Retinal pigment epithelial cell (primary cell): Measurements from ENCODE around the gene SLC51B.
"Not testable (repeated sequence)": the region's sequence is repeated elsewhere in the genome, so short reads cannot be mapped to it uniquely, and the experiment has no call there.

Experiments
- DNase-seq: peaks from one replicate; pipeline ENCODE4 v3.0.0-alpha.2; 2010; ENCODE audit warnings: low read depth
- H3K4me3 ChIP-seq: 2 replicates; pipeline ENCODE4 v1.5.1; 2011; ENCODE audit warnings: mild to moderate bottlenecking, low read length, control low read depth, moderate library complexity
- CTCF ChIP-seq: conservative IDR thresholded peaks from 2 replicates; pipeline ENCODE4 v1.5.1; 2011; ENCODE audit warnings: low read depth, low read length, control low read depth, inconsistent platforms

SLC51B gene

DNA sequence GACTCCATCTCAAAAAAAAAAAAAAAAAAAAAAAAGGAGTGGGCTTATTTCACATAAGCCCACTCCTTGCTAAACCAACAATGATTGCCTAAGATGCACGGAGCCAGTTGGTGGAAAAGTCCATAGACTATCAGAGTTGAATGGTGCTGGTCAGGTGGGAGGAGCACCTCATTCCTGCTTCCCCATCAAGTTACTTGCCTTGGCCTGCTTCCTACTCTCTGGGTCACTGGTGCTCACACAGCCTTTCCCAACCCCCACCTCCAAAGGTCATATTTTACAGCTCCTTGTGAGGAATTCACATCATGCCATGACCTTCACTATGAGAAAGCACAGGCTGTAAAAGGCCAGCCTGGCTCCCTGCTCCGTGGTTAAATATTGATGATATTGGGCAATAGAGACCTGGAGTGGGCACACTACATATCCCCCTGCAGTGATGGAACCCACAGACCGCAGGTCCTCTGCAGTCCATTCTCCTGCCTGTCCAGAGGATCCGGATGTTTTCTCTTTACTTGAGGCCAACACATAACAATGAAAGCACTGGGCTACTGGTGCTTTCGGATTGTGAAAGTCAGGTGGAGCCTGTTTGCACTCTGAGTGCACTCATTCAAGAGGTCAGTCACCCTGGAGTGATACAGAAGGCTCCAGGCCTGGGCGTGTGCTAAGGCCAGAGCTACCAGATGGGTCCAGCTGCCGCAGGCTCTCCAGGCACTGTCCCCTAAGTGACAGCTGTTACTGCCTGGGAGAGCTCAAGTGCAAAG lies at the start of gene SLC51B:
TSS of gene SLC51B (plus strand) at position 664 of the 758 bp plus-strand sequence. CDS start 4,618 bp downstream, outside the sequence.
- no peak for DNase-seq
- no peak within 1 kb of the TSS for H3K4me3 ChIP-seq
- no peak for TF ChIP-seq CTCF

DNA sequence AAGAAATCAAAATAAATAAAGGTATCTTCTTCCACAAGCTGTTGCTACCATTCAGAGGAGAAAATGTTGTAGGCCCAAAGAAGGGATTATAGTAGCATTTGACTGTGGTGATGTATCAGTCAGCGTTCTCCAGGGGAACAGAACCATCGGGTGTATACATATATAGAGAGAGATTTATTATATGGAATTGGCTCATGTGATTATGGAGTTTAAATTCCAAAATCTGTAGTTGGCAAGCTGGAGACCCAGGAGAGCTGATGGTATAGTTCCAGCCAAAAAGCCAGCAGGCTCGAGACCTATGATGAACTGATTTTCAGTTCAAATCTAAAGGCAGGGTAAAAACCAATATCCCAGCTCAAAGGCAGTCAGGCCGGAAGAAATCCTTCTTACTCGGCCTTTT lies 48.1 kb upstream of the SLC51B start:
- no peak for TF ChIP-seq CTCF
- H3K4me3 ChIP-seq: no peak overlapping the region
- DNase-seq: no peak

GRCh38 chr15:64997745-64998375 lies 47.3 kb upstream of the SLC51B start:
- no peak for TF ChIP-seq CTCF
- no peak overlapping the region for H3K4me3 ChIP-seq
- DNase-seq: no peak

GRCh38 chr15:65004993-65005392 lies 40.2 kb upstream of the SLC51B start:
- TF ChIP-seq CTCF: no peak
- H3K4me3 ChIP-seq: no peak overlapping the region
- DNase-seq: no peak

GRCh38 chr15:65006876-65007275 lies 38.3 kb upstream of the SLC51B start:
- H3K4me3 ChIP-seq: no peak overlapping the region
- no peak for DNase-seq
- no peak for TF ChIP-seq CTCF

DNA sequence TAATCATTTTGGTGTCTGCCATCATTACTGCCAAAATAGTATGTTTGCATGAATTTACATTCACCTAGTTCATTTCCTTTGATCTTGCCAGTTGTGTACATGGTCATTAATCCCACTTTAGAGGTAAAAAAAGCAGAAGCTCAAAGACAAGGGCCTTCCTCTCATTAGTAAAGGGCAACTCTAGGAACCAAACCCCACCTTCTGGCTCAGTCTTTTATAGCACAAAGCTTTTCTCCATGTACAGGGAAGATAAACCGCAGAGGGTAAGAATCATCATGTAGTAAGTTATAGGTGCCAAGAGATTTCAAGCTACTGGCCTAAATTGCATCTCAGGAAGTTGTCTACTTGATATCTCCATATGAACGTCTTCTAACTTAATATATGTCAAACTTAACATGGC lies 36.2 kb upstream of the SLC51B start:
- H3K4me3 ChIP-seq: no peak overlapping the region
- DNase-seq: no peak
- TF ChIP-seq CTCF: peak; percentile 24

DNA sequence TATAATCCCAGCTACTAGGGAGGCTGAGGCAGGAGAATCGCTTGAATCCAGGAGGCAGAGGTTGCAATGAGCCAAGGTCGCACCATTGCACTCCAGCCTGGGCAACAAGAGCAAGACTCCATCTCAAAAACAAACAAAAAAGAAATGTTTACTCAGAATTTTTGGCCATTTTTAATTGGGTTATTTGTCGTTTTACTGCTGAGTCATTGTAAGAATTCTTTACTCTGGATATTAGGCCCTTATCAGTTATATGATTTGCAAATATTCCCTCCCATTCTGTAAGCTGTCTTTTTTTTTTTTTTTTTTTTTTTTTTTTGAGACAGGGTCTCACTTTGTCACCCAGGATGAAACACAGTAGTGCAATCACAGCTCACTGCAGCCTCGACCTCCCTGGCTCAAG lies 34.0 kb upstream of the SLC51B start:
- not testable (repeated sequence) for H3K4me3 ChIP-seq, DNase-seq
